GM18873 (cell line): ENCODE measurements around the gene TDRD9.

Experiments used
- ATAC-seq: cut with Tn5 transposase; IDR thresholded peaks from one replicate; pipeline ENCODE4 v1.9.1; 2021; ENCODE audit warnings: mild to moderate bottlenecking, moderate library complexity, moderate number of reproducible peaks; ENCODE audit not compliant: unreplicated experiment, low FRiP score

TDRD9 gene

DNA sequence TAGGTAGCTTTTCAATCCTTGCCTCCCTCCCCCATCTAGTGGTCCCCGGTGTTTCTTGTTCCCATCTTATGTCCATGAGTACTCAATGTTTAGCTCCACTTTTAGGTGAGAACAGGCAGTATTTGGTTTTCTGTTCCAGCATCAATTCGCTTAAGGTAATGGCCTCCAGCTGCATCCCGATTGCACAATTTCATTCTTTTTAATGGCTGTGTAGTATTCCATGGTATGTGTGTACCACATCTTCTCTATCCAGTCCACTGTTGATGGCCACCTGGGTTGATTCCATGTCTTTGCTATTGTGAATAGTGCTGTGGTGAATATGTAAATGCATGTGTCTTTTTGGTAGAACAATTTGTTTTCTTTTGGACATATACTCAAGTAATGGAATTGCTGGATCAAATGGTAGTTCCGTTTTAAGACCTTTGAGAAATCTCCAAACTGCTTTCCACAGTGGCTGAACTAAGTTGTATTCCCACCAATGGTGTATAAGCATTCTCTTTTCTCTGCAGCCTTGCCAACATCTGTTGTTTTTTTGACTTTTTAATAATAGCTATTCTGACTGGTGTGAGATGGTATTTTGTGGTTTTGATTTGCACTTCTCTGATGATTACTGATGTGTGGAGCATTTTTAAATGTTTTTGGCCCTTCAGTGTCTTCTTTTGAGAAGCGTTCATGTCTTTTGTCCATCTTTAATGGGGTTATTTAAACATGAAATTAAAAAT is 123.0 kb downstream of the TDRD9 start:
- no peak for ATAC-seq

DNA sequence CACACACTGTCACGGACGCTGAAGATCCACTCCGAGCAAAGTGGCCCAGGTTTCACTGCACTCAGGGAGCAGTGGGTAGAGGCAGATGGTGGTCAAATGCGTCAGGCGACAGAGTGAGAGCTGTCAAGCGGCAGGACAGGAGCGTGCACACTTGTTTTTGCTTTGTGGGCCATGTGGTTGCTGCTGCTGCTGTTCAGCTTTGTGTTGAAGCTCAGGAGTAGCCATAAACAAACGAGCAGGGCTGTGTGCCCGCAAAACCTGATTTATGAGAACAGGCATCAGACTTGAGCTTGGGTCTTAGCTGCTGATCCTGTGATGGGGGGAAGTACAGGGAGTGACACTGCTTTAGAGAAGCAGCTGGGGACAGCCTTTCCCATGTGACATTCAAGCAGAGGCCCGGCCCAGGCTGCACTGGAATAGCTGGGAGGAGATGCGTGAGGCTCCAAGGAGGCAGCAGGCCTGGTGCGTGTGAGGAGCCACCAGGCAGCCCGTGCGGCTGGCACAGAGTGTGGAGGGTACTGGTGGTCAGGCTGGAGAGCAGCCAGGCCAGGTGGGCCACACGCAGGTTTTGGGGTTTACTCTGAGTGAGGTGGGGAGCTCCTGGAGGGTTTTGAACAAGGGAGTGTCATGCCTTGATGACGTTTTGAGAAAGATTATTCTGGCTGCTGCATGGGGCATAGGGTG is 126.1 kb downstream of the TDRD9 start:
- ATAC-seq, result no peak

DNA sequence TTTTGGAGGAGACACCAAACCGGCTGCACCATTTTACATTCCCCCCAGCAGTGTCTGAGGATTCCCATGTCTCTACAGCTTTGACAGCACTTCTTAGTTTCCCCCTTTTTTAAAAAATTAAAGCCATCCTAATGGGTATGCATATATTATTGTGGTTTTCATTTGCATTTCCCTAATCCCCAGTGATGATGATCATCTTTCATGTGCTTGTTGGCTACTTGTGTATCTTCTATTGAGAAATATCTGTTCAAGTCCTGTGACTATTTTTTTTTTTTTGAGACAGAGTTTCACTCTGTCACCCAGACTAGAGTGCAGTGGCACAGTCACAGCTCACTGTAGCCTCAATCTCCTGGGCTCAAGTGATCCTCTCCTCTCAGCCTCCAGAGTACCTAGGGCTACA is 134.0 kb downstream of the TDRD9 start:
- no peak for ATAC-seq

DNA sequence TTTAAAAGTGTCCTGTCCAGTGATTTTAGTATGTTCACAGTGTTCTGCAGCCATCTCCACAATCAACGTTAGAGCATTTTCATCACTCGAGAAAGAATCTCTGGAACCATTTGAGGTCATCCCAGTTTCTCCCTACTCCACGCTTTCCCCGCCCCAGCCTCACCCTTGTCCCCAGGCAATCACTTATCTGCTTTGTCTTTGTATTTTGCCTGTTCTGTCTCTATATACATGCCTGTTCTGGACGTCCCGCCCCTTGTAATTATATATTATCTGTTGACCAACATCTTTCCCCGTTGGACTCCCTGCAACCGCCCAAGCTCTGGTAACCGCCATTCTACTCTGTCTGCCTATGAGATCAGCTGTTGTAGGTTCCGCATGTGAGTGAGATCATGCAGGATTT is 135.7 kb downstream of the TDRD9 start:
- ATAC-seq, result no peak

DNA sequence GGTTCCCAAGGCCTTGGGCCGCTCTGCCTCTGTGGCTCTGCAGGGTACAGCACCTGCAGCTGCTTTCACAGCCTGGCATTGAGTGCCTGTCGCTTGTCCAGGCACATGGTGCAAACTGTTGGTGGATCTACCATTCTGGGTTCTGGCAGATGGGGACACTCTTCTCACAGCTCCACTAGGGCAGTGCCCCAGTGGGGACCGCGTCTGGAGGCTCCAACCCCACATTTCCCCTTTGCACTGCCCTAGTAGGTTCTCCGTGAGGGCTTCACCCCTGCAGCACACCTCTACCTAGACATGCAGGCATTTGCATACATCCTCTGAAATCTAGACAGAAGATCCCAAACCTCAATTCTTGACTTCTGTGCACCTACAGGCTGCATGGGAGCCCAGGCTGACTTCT is 138.0 kb downstream of the TDRD9 start:
- ATAC-seq, result no peak

DNA sequence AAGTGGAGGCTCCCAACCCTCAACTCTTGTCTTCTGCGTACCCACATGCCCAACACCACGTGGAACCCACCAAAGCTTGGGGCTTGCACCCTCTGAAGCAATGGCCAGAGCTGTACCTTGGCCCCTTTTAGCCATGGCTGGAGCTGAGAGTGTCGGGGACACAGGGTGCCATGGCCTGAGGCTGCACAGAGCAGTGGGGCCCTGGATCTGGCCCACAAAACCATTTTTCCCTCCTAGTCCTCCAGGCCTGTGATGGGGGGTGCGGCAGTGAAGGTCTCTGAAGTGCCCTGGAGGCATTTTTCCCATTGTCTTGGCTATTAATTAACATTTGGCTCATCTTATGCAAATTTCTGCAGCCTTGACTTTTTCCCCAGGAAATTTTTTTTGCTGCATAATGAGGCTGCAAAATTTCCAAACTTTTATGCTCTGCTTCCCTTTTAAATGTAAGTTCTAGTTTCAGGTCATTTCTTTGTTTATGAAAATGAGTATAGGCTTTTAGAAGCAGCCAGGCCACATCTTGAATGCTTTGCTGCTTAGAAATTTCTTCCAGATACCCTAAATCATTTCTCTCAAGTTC is 138.6 kb downstream of the TDRD9 start:
- no peak for ATAC-seq

DNA sequence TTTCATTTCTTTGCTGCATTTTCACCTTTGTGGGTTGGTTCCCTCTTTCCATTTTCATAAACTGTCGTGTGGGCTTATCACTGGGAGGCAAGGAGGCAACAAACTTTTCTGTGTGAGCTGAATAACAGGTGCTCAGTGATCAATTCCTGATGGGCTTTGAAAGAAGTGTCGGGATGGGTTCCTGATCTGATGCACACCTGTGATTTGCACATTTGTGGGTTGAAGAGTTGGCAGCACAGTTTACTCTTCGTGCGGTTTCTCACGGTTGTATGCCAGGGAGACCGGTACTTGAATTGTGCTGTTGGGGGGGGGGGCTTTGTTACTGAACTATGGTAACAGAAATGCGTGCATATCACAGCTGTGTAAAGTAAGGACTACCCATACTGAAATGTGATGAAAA is 141.3 kb downstream of the TDRD9 start:
- ATAC-seq, result no peak

DNA sequence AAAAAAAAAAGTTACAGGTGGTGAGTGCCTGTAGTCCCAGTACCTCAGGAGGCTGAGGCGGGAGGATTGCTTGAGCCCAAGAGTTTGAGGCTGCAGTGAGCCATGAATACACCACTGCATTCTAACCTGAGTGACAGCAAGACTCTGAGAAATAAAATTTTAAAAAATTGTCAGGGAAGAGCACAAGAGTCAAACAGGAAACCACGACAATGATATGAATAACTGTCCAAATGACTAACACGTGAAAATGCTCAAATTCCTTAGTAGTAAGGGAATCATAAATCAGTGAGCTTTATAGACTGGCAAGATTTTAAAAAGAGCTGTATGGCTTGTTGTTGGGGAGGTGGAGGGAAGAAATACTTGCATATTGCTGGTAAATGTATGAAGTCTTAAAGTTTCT is 144.3 kb downstream of the TDRD9 start:
- no peak for ATAC-seq

DNA sequence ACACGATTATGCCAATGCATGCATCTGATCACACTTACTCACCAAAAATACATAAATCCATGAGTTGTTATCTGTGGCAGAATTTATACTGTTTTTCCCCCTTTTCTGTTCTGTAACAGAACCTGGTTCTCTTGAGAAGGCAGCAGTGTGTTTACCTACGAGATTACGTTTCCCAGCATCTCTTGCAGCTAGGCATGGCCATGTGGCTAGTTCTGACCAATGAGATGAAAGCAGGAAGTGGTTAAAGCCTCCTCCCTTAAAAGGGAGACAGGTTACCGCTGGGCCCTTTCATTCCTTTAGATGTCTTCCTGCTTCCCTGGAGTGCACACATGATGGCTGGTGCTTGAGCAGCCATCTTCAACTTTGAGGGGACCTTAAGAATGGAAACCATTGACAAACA is 145.5 kb downstream of the TDRD9 start:
- ATAC-seq, result no peak

DNA sequence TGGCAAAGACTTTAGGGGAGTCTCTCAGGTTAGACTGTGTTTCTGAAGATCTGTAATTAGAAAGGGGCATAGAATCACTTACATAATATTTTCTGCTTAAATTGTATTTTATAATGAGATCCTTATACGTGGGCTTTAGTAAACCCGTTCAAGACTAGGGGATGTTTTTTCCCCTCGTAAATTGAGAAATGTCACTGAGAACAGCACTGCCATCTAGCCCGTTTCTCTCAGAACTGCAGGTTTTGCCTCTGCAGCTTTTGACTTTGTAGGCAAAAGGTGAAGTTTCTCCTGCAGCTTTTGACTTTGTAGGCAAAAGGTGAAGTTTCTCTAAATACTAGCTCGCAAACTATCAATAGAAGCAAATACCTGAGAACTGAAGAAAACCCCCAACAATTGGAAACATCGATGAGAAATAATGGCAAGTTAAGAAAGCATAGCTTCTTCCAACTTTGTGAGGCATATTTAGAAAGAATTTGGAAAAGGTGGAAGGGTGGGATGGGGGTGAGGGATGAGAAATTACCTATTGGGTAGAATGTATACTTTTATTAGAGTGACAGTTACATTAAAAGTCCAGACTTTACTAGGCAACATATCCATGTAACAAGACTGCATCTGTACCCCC is 147.4 kb downstream of the TDRD9 start:
- no peak for ATAC-seq

DNA sequence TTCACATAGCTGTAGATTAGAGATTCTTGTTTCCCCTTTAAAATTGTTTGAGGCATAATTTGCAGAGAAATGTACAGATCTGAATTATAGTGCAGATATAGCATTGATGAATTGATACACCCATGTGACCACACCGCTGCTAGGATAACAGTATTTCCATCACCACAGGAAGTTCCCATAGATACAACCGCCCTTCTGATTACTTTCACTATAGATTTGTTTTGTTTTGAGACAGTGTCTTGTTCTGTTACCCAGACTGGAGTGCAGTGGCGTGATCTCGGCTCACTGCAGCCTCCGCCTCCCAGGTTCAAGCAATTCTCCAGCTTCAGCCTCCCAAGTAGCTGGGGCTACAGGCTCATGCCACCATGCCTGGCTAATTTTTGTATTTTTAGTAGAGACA is 148.5 kb downstream of the TDRD9 start:
- ATAC-seq, result no peak

DNA sequence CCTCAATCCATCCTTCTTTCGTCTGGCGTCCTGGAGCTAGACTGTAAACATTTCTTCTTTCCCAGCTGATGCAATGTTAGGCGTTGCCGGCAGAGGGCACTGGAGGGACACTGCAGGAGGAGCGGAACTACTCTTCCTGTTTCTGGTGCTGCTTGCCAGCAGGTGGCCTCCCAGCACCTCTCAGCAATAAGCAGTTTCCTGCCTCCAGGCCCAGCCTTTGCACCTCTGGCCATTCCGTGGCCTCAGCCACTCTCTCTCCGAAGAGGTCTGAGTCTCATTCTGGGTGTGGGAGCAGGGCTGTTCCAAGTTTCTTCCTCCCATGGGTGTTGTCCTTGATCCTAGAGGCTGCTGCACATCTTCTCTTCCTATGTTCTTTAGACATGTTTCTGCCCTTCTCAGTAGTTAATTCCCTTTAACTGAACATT is 149.8 kb downstream of the TDRD9 start:
- no peak for ATAC-seq

DNA sequence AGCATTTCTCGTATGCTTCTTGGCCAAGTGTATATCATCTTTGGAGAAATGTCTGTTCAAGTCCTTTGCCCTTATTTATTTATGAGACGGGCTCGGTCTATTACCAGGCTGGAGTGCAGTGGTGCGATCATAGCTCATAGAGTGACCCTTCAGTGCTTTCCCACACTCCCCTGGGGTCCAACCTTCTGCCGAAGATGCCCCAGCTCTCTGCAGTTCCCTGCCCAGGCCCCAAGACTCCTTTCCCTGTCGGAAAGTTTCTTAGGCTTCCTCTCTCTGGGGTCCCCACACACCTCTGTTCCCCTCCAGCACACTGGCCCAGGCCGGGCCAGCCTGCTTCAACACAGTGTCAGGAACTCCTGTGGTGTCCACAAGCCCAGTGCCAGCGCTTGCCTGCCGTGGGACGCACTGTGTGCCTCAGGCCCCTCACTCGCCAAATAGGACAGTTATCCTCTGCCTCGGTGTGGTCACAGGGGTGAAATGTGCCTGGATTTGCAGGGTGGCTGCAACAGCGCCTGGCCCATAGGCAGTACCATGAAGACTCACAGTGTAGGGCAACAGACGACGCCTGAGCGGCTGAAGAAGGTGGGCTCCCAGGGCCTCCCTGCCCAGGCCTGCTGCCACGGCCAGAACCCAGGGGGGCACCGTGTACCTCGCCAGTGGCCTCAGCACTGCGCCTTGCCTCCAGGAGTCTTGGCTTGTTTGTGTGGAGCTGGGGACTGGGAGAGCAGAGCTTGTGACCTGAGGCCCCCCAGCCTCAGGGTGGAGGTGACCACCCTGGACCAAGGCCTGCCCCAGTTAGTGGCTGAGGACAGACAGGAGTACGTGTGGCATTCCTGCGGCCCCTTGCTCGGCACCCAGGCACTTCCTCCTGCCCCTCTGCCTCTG is 152.4 kb downstream of the TDRD9 start:
- no peak for ATAC-seq

DNA sequence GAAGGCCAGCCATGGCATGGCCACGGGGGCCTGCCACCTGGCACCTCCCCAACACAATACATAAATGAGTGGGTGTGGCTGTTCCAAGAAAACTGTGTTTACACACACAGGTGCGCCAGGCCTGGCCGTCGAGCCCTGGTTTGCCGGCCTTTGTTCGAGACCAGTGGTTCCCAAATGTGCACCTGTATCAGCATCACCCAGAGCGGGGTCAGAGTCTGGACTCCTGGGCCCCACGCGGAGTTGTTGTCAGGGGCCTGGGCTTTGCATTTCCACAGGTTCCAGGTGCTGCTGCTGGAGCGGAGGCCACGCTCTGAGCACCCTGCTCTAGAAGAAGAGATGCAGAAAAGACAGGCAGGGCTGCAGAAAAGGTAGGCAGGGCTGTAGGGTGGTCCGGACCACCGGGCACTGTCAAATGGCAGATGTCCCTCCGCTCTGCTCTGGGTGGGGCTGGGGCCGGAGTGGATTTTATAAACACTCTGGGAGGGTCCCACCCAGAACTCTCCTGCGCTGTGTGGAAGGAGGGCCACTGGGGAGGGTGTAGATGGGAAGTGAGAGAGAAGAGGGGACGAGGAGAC is 153.1 kb downstream of the TDRD9 start:
- no peak for ATAC-seq

DNA sequence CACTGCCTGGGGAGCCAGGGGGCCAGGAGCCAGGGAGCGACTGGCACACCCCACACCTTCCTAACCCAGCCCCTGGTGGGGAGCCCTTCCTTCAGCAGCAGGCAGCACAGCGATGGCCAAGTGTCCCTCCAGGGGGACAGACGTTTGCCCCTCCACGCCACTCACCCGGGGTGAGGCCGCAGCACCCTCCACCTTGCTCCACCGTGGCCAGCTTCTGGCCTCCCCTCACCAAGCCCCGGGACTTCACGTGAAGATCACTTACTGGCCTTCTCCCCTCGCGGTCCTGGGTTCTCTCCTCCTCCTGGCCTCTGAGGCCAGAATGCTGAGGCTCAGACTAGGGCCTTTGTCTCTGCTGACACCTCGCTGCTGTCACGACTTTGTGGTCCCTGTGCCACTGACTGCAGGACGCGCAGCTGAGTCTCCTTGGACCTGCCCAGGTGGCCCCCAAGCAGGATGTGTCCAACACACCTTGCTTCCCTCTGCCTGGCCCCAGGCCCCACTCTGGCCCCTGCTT is 153.8 kb downstream of the TDRD9 start:
- no peak for ATAC-seq

DNA sequence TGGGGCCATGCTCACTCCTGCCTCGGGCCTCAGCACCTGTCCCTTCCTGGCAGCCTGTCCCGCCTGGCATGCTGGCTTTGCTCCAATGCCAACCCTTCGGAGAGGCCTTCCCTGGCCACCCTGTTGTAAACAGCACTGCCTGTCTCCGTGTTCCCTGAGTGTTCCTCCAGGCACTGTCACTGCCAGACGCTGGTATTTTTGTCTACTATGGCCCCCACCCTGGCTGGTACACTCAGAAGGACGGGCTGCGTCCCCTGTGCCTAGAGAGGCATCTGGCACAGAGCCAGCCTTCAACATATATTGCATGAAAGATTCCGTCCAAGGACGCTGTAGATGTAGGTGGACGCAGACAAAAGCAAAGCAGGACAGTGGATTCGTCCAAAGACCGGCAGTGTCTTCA is 154.6 kb downstream of the TDRD9 start:
- no peak for ATAC-seq

DNA sequence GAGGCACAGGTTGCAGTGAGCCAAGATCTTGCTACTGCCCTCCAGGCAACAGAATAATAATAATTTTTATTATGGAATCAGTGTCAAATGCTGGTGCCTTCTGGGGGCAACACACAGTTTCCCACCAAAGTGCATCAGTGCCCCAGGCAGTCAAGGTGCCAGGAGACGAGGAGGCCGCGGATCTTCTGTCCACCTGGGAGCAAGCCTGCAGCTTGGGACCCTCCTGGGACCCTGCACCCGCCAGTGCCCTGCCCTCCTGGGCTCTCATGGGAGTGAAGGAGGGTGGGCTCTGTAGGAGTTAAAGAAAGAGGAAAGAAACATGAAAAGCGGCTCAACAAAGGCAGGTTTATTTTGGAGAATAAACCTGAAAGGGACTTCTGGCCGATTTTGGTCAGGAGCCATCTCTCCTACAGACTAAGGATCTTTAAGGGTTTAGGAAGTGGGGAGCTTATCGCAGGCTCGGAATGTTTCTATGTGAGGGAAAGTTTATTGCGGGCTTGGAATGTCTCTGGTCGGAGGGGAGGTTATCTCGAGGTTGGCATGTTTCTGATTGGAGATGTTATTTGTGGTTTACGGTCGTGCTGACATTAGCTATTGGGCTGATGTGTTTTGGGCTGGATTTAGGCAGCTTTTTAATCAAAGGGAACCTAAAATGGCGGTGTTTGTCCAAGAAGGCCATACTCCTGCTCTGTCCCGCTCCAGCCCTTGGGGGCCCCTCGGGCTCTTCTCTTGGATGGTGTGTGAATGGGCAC is 156.2 kb downstream of the TDRD9 start:
- no peak for ATAC-seq

DNA sequence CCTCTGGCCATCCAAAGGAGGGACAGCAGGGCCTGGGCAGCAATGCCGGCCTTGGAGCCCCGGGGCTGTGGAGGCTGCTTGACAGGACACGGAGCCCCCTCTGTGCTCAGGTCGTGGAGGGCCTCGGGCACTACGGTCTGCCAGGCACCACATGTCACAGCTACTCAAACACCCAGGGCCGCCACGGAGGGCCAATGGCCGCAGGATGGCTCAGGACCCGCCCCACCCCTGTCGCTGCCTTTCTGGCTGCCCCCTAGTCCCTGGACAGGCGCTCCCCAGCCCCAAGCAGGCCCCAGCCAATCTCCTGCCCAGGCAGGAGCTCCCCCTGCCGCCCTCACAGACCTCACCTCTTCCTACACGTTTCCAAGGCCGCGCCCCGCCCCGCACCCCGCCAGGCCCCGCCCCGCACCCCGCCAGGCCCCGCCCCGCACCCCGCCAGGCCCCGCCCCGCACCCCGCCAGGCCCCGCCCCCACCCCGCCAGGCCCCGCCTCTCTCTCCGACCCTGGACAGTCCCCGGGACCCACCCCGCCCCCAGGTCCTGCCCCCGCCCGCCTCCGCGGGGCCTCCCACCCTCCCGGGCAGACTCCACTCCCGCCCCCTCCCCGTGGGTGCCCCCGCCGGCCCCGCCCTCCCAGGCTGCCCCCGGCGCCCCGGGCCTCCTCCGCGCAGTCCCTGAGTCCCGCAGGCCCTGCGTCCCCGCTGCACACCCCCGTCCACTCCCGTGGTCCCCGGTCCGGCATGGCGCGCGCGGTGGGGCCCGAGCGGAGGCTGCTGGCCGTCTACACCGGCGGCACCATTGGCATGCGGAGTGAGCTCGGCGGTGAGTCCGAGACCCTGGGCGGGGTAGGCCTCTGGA is 157.0 kb downstream of the TDRD9 start, which contains the start of gene ASPG:
Gene ASPG, plus strand, starts transcription at position 669 of the 857 bp plus-strand sequence. Its CDS starts 71 bp downstream, at position 740.
- ATAC-seq, result no peak
